Dendritic cell treated with granulocyte-macrophage colony-stimulating factor and Interleukin-4, amounts not matched to agents 40 ng/mL and 50 ng/mL, for 4 days (primary cell): Measurements from ENCODE around the gene RNF31.
"Not testable (repeated sequence)": the region's sequence is repeated elsewhere in the genome, so short reads cannot be mapped to it uniquely, and the experiment has no call there.

Experiments used
- H3K27ac Mint-ChIP-seq: one replicate; pipeline ENCODE4 v1.8.0; 2022; ENCODE audit warnings: mild to moderate bottlenecking, mixed read lengths
- H3K27me3 Mint-ChIP-seq: one replicate; pipeline ENCODE4 v1.8.0; 2022; ENCODE audit warnings: mild to moderate bottlenecking, mixed read lengths
- H3K36me3 Mint-ChIP-seq: one replicate; pipeline ENCODE4 v1.8.0; 2022; ENCODE audit warnings: low read depth, mixed read lengths
- H3K4me1 Mint-ChIP-seq: one replicate; pipeline ENCODE4 v1.8.0; 2022; ENCODE audit warnings: low read depth, mixed read lengths
- H3K4me3 Mint-ChIP-seq: one replicate; pipeline ENCODE4 v1.8.0; 2022; ENCODE audit warnings: mild to moderate bottlenecking, moderate library complexity, mixed read lengths
- H3K9me3 Mint-ChIP-seq: one replicate; pipeline ENCODE4 v1.8.0; 2022; ENCODE audit warnings: mixed read lengths
- intact Hi-C: fragments of 100-400 bp; cut with micrococcal nuclease; formaldehyde crosslinking; loops from one replicate; pipeline ENCODE4 v1.15.0; 2022

Gene RNF31

DNA sequence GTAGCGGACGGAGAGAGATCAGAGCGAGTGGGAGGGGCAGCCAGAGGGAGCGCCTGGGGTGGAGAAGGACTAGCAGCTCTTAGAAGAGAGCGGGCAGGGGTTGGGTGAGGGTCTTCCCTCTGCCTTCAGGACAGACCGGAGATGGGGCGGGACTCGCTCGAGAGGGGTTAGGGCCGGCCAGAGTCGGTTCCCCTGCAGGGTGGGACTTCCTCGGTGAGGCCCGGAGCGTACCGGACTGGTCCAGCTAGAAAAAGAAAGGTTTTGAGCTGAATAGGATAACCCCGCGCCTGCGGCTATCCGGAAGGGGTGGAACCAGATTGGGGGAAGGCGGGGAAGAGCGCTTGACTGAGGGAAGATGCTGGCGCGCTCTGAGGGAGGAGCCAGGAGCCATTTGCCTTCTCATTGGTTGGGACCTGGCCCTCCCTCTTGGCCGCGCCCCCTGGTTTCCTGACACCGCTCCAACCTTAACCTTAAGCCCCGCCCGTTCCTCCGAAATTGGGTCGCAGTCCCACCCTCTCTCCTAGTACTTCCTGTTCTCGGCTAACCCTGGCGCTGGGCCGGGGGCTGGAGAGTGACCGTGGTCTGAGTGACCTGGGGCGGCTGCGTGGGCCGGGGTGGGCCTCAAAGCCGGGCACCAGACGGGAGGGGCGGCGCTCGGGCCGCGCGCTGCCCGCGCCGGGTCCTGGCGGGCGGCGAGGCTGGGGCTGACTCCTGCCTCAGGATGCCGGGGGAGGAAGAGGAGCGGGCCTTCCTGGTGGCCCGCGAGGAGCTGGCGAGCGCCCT lies at the start of gene RNF31:
Gene RNF31, plus strand, starts transcription at position 521 of the 783 bp plus-strand sequence. Its CDS starts 201 bp downstream, at position 722.
- intact Hi-C loops = loop anchor here (1.0 to 2.0 kb wide), 4 partner anchors 14 to 86 kb away; partner anchors contain the start of genes DCAF11, GMPR2, IPO4 and IRF9
- Mint-ChIP-seq H3K4me3 (peak within 1 kb of the TSS; percentile 98), H3K9me3 (no peaks in the 10 kb centered on the region), H3K4me1 (peaks cover 59% of the 10 kb centered on the region), H3K27ac (peak within 1 kb of the TSS; percentile 91), H3K36me3 (peaks cover 94% of the 10 kb centered on the region), H3K27me3 (no peaks in the 10 kb centered on the region)

DNA sequence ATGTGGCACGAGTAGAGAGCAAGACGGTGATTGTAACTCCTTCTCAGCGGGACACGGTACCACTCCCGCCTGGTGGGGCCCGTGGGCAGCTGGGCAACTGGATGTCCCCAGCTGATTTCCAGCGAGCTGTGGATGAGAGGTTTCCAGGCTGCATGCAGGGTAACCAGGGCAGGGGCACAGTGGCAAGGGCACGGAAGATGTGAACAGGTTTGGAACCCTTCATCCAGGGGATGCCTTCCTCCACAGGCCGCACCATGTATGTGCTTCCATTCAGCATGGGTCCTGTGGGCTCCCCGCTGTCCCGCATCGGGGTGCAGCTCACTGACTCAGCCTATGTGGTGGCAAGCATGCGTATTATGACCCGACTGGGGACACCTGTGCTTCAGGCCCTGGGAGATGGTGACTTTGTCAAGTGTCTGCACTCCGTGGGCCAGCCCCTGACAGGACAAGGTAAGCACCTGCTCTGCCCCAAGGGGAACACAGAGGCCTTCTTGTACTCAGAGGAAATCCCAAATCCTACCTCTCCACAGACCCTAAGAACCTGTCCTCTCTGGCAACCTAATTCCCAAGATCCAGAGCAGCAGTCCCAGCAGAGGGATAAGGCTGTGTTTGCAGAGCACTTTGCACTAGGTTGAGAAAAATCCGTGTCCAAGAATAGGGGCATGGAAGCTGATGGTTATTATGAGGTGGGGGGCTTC lies 48.9 kb upstream of the RNF31 start:
- Mint-ChIP-seq H3K27me3 (no peaks in the 10 kb centered on the region), H3K9me3 (no peaks in the 10 kb centered on the region), H3K4me3 (no peak overlapping the region), H3K36me3 (peaks cover 86% of the 10 kb centered on the region), H3K27ac (no peak overlapping the region), H3K4me1 (peaks cover 49% of the 10 kb centered on the region)
- intact Hi-C loops = no loop called here

GRCh38 chr14:24098927-24099813 lies 48.1 kb upstream of the RNF31 start:
- Mint-ChIP-seq H3K4me3 (no peak overlapping the region), H3K27ac (no peak overlapping the region), H3K36me3 (peaks cover 94% of the 10 kb centered on the region), H3K9me3 (no peaks in the 10 kb centered on the region), H3K27me3 (no peaks in the 10 kb centered on the region), H3K4me1 (peaks cover 44% of the 10 kb centered on the region)
- intact Hi-C loops = no loop called here

DNA sequence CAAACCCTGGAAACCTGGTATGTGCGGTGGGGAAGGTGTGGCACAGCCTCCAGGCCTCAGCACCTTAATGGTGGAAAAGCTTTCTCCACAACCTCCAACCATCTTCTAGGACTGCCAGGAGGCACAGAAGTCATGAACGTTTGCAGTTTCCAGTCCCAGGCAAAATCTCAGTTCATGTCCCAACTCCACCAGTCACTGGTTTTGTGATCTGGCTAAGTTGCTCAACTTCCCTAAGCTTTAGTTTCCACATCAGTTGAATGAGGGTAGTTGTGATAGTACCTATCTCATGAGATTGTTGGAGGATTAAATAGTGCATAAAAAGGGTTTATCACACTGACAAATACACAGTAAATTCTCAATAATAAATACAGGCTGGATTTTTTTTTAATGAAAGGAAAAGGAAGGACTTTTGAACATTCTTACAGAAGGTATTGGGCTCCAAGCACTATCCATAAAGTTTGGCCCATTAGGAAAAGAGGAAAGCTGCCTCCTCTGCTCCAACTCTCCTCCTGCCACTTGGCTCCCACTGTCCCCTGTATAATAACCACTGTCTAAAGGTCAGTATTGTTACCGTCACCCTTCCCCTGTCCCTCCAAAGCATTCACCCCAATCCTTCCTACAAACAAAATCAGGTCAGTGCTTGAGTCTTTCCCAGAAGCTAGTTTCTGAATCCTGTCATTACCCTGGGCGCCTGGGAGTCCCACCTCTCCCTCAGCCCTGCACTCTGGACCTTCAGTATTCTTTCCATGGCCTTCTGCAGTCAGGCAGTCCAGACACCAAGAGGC lies 46.9 kb upstream of the RNF31 start:
- Mint-ChIP-seq H3K4me1 (peaks cover 47% of the 10 kb centered on the region), H3K27me3 (no peaks in the 10 kb centered on the region), H3K36me3 (peaks cover 94% of the 10 kb centered on the region), H3K27ac (no peak overlapping the region), H3K9me3 (no peaks in the 10 kb centered on the region), H3K4me3 (no peak overlapping the region)
- intact Hi-C loops = no loop called here

DNA sequence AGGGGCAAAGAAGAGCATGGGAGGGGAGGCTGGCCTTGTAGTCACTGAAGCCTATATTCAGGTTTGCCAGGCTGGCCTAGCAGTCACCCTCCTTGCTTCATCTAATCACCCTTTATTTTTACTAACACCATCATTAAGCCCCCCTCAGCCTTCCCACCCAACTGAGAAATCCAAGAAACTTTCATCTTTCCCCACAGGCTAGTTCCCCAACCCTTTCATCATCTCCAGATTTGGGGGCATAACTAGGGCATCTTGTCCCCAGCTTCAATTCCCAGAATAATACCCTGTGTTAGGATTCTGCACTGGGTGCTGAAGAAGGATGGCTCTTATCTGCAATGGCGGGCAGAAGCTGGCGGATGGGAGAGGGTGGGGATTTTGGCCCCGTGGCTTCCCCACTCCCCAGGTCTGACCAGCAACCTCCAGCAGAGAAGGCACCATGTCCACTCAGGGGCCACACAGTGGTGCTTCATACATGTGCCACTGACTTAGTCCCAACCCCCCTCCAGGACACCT lies 46.3 kb upstream of the RNF31 start:
- Mint-ChIP-seq H3K9me3 (no peaks in the 10 kb centered on the region), H3K27ac (no peak overlapping the region), H3K27me3 (no peaks in the 10 kb centered on the region), H3K4me1 (peaks cover 48% of the 10 kb centered on the region), H3K36me3 (peaks cover 89% of the 10 kb centered on the region), H3K4me3 (no peak overlapping the region)
- intact Hi-C loops = no loop called here

GRCh38 chr14:24102357-24103048 lies 44.8 kb upstream of the RNF31 start:
- peaks cover 76% of the 10 kb centered on the region for H3K36me3 Mint-ChIP-seq
- H3K27me3 Mint-ChIP-seq = no peaks in the 10 kb centered on the region
- H3K9me3 Mint-ChIP-seq = no peaks in the 10 kb centered on the region
- intact Hi-C loops = no loop called here
- H3K4me3 Mint-ChIP-seq = no peak overlapping the region
- H3K27ac Mint-ChIP-seq = no peak overlapping the region
- peaks cover 46% of the 10 kb centered on the region for H3K4me1 Mint-ChIP-seq

DNA sequence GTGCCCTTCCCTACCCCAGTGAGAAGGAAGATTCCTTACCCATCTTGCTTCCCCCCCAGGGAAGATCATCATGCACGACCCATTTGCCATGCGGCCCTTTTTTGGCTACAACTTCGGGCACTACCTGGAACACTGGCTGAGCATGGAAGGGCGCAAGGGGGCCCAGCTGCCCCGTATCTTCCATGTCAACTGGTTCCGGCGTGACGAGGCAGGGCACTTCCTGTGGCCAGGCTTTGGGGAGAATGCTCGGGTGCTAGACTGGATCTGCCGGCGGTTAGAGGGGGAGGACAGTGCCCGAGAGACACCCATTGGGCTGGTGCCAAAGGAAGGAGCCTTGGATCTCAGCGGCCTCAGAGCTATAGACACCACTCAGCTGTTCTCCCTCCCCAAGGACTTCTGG lies 43.8 kb upstream of the RNF31 start:
- no peaks in the 10 kb centered on the region for H3K27me3 Mint-ChIP-seq
- no peak overlapping the region for H3K4me3 Mint-ChIP-seq
- H3K4me1 Mint-ChIP-seq = peaks cover 42% of the 10 kb centered on the region
- intact Hi-C loops = no loop called here
- no peak overlapping the region for H3K27ac Mint-ChIP-seq
- peaks cover 66% of the 10 kb centered on the region for H3K36me3 Mint-ChIP-seq
- H3K9me3 Mint-ChIP-seq = no peaks in the 10 kb centered on the region

GRCh38 chr14:24105609-24106239 lies 41.6 kb upstream of the RNF31 start:
- H3K9me3 Mint-ChIP-seq, H3K27me3 Mint-ChIP-seq, H3K4me3 Mint-ChIP-seq: not testable (repeated sequence)
- intact Hi-C loops = loop anchor here (5.0 kb wide), 1 partner anchor 93 kb away; no protein-coding TSS in a partner anchor
- peaks cover 44% of the 10 kb centered on the region for H3K36me3 Mint-ChIP-seq
- peak overlapping the region; percentile 56 for H3K27ac Mint-ChIP-seq
- peaks cover 30% of the 10 kb centered on the region for H3K4me1 Mint-ChIP-seq

DNA sequence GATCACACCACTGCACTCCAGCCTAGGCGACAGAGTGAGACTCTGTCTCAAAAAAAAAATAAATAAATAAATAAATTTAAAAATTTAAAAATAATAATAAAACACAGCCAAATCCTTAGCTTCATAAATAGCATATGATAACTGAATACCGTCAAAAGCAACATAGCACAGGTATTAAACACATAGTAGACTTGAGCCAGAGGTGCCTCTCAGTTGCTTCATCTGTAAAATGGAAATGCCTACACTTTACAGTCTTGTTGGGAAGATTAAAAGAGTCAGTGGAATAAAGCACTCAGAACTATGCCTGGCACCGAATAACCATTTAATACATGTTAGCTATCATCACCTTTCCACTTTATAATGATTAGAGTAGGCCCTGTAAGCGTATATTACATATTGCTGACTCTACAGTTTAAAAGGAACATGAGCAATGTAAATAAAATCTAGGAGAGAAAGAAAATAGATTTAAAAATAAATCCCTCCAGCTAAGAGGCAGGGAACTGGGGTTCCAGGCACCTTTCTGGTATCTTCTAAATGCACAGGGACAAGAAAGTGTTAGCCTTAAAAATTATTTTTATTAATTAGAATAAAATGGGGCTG lies 40.5 kb upstream of the RNF31 start:
- Mint-ChIP-seq H3K9me3 (no peaks in the 10 kb centered on the region), H3K27me3 (no peaks in the 10 kb centered on the region), H3K36me3 (peaks cover 34% of the 10 kb centered on the region), H3K27ac (peak overlapping the region; percentile 56), H3K4me1 (peaks cover 35% of the 10 kb centered on the region), H3K4me3 (no peak overlapping the region)
- intact Hi-C loops = loop anchor here (5.0 kb wide), 1 partner anchor 94 kb away; no protein-coding TSS in a partner anchor

GRCh38 chr14:24108336-24108874 lies 38.9 kb upstream of the RNF31 start:
- Mint-ChIP-seq H3K36me3 (peaks cover 20% of the 10 kb centered on the region), H3K9me3 (no peaks in the 10 kb centered on the region), H3K4me3 (no peak overlapping the region), H3K4me1 (peaks cover 35% of the 10 kb centered on the region), H3K27ac (peak overlapping the region; percentile 55), H3K27me3 (no peaks in the 10 kb centered on the region)
- intact Hi-C loops = loop anchor here (2.0 to 5.0 kb wide), 3 partner anchors 50 to 96 kb away; no protein-coding TSS in a partner anchor

DNA sequence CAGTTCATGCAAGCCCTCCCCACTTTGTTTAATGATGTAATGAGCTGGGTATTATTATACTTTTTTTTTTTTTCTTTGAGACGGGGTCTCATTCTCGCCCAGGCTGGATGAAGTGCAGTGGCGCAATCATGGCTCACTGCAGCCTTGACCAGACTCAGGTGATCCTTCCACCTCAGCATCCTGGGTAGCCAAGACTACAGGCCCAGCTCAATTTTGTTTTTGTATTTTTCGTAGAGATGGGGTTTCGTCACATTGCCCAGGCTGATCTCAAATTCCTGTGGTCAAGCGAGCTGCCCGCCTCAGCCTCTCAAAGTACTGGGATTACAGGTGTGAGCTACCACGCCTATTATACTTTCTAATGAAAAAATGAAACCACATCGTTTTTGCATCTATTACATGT lies 37.2 kb upstream of the RNF31 start:
- peaks cover 19% of the 10 kb centered on the region for H3K36me3 Mint-ChIP-seq
- H3K4me1 Mint-ChIP-seq = peaks cover 39% of the 10 kb centered on the region
- no peak overlapping the region for H3K4me3 Mint-ChIP-seq
- no peaks in the 10 kb centered on the region for H3K9me3 Mint-ChIP-seq
- H3K27me3 Mint-ChIP-seq = no peaks in the 10 kb centered on the region
- intact Hi-C loops = loop anchor here (10.0 kb wide), 1 partner anchor 105 kb away; the partner anchor contains the start of genes CHMP4A and MDP1
- no peak overlapping the region for H3K27ac Mint-ChIP-seq
